ENCODE data around the gene DNAH2. TPM values are rescaled to one million over a fixed set of nuclear protein-coding genes. Genes with fewer than 3 reads are reported as not detected.
A peak's percentile ranks its signal among the peaks of the same experiment; 100 is the strongest.

The DNAH2 gene
- total and polyA plus RNA-seq, 2 of the 13 experiments (the other 11 are each of a cell fraction or from before 2014, with no cell fraction given), result not detected

DNA sequence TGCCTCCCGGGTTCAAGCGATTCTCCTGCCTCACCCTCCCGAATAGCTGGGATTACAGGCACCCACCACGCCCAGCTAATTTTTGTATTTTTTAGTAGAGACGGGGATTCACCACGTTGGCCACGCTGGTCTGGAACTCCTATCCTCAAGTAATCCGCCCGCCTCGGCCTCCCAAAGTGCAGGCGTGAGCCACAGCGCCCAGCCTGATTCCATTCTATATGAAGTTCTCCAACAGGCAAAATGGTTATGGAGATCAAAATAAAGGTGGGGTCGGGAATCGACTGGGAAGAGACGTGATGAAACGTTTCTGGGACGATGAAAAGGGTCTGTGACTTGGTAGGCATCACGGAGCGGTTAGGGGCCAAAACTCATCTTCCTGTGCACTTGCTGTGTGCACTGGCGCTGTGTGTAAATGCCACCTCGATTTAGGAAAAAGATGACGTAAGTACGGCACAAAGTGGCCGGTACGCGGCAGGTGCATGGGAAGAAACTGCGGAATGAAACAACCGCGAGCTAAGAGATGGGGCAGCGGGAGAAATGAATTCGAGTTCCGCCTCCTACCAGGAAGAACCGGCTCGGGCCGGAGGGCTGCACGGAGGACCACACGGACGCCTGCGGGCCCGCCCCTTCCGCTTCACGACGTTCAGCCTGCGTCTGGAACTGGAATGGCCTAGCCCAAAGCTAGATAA, 31.9 kb upstream of the DNAH2 start (continued):
- no peak for TF ChIP-seq ZMAT3 (CRISPR knock-in tag; conservative IDR thresholded peaks at IDR 0.05)
- no peak for TF ChIP-seq PRMT3 (CRISPR knock-in tag; IDR thresholded peaks at IDR 0.05; ENCODE audit: borderline replicate concordance, low read depth)
- TF ChIP-seq, protein P1, sequence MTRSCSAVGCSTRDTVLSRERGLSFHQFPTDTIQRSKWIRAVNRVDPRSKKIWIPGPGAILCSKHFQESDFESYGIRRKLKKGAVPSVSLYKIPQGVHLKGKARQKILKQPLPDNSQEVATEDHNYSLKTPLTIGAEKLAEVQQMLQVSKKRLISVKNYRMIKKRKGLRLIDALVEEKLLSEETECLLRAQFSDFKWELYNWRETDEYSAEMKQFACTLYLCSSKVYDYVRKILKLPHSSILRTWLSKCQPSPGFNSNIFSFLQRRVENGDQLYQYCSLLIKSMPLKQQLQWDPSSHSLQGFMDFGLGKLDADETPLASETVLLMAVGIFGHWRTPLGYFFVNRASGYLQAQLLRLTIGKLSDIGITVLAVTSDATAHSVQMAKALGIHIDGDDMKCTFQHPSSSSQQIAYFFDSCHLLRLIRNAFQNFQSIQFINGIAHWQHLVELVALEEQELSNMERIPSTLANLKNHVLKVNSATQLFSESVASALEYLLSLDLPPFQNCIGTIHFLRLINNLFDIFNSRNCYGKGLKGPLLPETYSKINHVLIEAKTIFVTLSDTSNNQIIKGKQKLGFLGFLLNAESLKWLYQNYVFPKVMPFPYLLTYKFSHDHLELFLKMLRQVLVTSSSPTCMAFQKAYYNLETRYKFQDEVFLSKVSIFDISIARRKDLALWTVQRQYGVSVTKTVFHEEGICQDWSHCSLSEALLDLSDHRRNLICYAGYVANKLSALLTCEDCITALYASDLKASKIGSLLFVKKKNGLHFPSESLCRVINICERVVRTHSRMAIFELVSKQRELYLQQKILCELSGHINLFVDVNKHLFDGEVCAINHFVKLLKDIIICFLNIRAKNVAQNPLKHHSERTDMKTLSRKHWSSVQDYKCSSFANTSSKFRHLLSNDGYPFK (CRISPR knock-in tag; IDR thresholded peaks at IDR 0.05; ENCODE audit: borderline replicate concordance), result no peak
- TF ChIP-seq, protein P2, sequence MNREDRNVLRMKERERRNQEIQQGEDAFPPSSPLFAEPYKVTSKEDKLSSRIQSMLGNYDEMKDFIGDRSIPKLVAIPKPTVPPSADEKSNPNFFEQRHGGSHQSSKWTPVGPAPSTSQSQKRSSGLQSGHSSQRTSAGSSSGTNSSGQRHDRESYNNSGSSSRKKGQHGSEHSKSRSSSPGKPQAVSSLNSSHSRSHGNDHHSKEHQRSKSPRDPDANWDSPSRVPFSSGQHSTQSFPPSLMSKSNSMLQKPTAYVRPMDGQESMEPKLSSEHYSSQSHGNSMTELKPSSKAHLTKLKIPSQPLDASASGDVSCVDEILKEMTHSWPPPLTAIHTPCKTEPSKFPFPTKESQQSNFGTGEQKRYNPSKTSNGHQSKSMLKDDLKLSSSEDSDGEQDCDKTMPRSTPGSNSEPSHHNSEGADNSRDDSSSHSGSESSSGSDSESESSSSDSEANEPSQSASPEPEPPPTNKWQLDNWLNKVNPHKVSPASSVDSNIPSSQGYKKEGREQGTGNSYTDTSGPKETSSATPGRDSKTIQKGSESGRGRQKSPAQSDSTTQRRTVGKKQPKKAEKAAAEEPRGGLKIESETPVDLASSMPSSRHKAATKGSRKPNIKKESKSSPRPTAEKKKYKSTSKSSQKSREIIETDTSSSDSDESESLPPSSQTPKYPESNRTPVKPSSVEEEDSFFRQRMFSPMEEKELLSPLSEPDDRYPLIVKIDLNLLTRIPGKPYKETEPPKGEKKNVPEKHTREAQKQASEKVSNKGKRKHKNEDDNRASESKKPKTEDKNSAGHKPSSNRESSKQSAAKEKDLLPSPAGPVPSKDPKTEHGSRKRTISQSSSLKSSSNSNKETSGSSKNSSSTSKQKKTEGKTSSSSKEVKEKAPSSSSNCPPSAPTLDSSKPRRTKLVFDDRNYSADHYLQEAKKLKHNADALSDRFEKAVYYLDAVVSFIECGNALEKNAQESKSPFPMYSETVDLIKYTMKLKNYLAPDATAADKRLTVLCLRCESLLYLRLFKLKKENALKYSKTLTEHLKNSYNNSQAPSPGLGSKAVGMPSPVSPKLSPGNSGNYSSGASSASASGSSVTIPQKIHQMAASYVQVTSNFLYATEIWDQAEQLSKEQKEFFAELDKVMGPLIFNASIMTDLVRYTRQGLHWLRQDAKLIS (CRISPR knock-in tag; IDR thresholded peaks at IDR 0.05), result no peak
- no peak for TF ChIP-seq ZNF205 (CRISPR knock-in tag; IDR thresholded peaks at IDR 0.05)
- TF ChIP-seq ZNF709 (CRISPR knock-in tag; IDR thresholded peaks at IDR 0.05), result 0 out of 2 replicates have a peak, but pooled peaks have one; percentile 44
- TF ChIP-seq, protein P3, sequence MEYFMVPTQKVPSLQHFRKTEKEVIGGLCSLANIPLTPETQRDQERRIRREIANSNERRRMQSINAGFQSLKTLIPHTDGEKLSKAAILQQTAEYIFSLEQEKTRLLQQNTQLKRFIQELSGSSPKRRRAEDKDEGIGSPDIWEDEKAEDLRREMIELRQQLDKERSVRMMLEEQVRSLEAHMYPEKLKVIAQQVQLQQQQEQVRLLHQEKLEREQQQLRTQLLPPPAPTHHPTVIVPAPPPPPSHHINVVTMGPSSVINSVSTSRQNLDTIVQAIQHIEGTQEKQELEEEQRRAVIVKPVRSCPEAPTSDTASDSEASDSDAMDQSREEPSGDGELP (IDR thresholded peaks at IDR 0.05; ENCODE audit: borderline replicate concordance, low read depth), result no peak
- no peak for TF ChIP-seq ZNF496 (CRISPR knock-in tag; IDR thresholded peaks at IDR 0.05; ENCODE audit: insufficient replicate concordance)
- TF ChIP-seq ZNF264 (CRISPR knock-in tag; IDR thresholded peaks at IDR 0.05), result no peak
- 0 out of 2 replicates have a peak, but pooled peaks have one; percentile 2 for TF ChIP-seq ZNF160 (CRISPR knock-in tag; IDR thresholded peaks at IDR 0.05)
- TF ChIP-seq YEATS2 (CRISPR knock-in tag; IDR thresholded peaks at IDR 0.05; ENCODE audit: borderline replicate concordance), result peak; percentile 53; the same call in 1 of the 2 replicates
- TF ChIP-seq RBAK (CRISPR knock-in tag; IDR thresholded peaks at IDR 0.05), result no peak
- no peak for TF ChIP-seq ZNF75D (CRISPR knock-in tag; IDR thresholded peaks at IDR 0.05; ENCODE audit: borderline replicate concordance)
- TF ChIP-seq PRPF4 (IDR thresholded peaks at IDR 0.05; ENCODE audit: low read depth, low read length, poor library complexity, severe bottlenecking), result no peak
- no peak for TF ChIP-seq CBX1 (IDR thresholded peaks at IDR 0.05; ENCODE audit: low read depth)
- no peak for TF ChIP-seq ATAD3A (CRISPR knock-in tag; IDR thresholded peaks at IDR 0.05)
- no peak for TF ChIP-seq ZNF383 (CRISPR knock-in tag; IDR thresholded peaks at IDR 0.05; ENCODE audit: borderline replicate concordance)
- TF ChIP-seq MYNN (CRISPR knock-in tag; IDR thresholded peaks at IDR 0.05; ENCODE audit: low read depth), result no peak
- TF ChIP-seq NR1H2 (CRISPR knock-in tag; IDR thresholded peaks at IDR 0.05; ENCODE audit: borderline replicate concordance, low read depth), result no peak
- no peak for TF ChIP-seq ZNF33A (CRISPR knock-in tag; IDR thresholded peaks at IDR 0.05; ENCODE audit: borderline replicate concordance)
- TF ChIP-seq, protein P4, sequence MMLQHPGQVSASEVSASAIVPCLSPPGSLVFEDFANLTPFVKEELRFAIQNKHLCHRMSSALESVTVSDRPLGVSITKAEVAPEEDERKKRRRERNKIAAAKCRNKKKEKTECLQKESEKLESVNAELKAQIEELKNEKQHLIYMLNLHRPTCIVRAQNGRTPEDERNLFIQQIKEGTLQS (CRISPR knock-in tag; IDR thresholded peaks at IDR 0.05), result 0 out of 2 replicates have a peak, but pooled peaks have one; percentile 12
- TF ChIP-seq ZNF772 (CRISPR knock-in tag; IDR thresholded peaks at IDR 0.05), result 0 out of 2 replicates have a peak, but pooled peaks have one; percentile 18
- no peak for TF ChIP-seq TOPORS (CRISPR knock-in tag; IDR thresholded peaks at IDR 0.05)
